D721Med (cell line): ENCODE data around the gene SUGCT.

Source experiments
- DNase-seq: peaks from one replicate; pipeline ENCODE4 v3.0.0; 2011; ENCODE audit warnings: low spot score; ENCODE audit not compliant: insufficient read length
- FAIRE-seq: peaks from 2 replicates; lab custom pipeline; 2011; peaks lifted over from hg19 to GRCh38; lab: Jason Lieb, UNC
- TF ChIP-seq, protein P1 (sequence below): IDR thresholded peaks from 2 replicates; pipeline ENCODE4 v1.5.1; 2012; ENCODE audit warnings: mild to moderate bottlenecking, control low read depth; ENCODE audit not compliant: insufficient read depth; ENCODE audit errors: missing control alignments

SUGCT gene

DNA sequence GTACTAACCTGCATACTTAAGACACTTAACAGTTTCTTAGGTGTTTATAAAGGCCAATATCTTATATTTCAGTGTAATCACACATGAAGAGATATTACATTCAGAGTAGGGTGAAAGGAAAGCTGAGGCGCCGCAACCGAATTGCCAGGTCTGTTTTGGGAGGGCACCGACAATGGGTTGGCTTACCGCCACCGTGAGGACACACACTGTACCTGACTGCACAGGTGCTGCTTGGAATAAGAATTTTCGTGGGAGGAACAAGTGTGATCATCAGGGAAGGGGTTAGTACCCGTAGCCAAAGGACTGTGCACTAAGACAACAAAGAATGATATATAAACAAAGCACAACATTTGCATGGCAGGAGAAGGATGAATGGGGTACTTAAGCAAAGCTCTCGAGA, 591.8 kb downstream of the SUGCT start:
- DNase-seq (no peak), FAIRE-seq (no peak)
- TF ChIP-seq, protein P1, sequence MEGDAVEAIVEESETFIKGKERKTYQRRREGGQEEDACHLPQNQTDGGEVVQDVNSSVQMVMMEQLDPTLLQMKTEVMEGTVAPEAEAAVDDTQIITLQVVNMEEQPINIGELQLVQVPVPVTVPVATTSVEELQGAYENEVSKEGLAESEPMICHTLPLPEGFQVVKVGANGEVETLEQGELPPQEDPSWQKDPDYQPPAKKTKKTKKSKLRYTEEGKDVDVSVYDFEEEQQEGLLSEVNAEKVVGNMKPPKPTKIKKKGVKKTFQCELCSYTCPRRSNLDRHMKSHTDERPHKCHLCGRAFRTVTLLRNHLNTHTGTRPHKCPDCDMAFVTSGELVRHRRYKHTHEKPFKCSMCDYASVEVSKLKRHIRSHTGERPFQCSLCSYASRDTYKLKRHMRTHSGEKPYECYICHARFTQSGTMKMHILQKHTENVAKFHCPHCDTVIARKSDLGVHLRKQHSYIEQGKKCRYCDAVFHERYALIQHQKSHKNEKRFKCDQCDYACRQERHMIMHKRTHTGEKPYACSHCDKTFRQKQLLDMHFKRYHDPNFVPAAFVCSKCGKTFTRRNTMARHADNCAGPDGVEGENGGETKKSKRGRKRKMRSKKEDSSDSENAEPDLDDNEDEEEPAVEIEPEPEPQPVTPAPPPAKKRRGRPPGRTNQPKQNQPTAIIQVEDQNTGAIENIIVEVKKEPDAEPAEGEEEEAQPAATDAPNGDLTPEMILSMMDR = no peak

DNA sequence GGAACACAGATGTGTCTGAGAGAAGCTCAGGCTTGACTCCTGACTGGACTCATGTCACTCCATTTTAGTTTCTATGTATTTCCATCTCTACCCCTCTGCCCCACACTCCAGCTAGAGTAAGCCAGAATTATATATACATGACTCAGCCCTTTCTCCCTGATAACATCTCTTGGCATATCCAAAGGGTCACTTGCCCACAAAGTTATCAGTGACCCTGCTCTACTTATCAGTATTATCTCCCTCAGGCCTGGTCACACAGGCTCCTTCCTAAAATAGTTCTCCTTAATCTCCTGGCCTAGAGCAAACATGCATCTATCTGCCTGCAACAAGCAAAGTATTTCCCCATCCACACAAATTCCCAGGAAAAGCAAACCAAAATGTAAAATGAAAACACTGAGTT, 598.3 kb downstream of the SUGCT start:
- no peak for FAIRE-seq
- no peak for DNase-seq
- TF ChIP-seq, protein P1 = no peak

DNA sequence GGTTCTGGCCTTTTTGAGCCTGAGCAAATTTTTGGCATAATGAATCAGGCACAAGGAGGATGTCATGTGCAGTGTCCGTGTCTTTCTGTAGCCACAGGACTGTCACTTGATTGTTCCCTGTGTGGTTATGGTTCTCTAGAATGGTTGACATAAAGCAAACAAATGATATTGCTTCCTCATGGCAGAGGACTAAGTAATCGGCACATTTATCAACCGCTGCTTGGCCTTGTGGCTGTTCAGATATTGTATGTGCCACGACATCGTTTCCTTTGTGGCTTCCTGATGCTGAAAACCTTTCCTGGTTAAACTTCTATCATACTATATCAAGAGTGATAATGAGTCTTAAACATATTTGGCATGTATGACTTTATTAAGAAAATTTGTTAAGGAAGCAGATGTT, 598.8 kb downstream of the SUGCT start:
- TF ChIP-seq, protein P1 = no peak
- DNase-seq = no peak
- no peak for FAIRE-seq

DNA sequence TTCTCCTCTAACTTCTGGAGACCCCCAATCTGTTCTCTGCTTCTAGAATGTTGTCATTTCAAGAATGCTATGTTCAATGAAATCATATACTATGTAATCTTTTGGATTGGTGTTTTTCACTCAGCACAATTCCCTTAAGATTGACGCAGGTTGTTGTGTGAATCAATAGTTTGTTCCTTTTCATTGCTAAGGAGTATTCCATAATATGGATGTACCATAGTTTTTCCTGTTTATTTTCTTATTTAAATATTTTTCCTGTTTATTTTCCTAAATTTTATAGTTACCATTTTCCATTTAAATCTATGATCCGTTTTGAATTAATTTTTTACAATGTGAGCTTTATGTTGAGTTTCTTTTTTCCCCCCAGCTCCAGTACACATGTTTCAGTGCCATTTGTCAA, 604.5 kb downstream of the SUGCT start:
- DNase-seq (no peak), FAIRE-seq (no peak)
- TF ChIP-seq, protein P1 = no peak

DNA sequence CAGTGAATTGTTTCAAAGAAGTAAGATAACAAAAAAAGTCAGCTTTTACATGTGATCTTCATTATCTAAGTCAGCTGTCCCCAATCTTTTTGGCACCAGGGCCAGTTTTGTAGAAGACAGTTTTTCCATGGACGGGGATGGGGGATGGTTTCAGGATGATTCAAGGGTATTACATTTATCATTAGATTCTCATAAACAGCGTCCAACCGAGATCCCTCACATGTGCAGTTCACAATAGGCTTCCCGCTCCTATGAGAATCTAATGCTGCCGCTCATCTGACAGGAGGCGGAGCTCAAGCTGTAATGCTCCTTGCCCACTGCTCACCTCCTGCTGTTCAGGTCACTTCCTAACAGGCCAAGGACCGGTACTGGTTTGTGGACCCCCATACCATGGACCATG, 607.5 kb downstream of the SUGCT start:
- TF ChIP-seq, protein P1 = no peak
- FAIRE-seq = no peak
- no peak for DNase-seq

DNA sequence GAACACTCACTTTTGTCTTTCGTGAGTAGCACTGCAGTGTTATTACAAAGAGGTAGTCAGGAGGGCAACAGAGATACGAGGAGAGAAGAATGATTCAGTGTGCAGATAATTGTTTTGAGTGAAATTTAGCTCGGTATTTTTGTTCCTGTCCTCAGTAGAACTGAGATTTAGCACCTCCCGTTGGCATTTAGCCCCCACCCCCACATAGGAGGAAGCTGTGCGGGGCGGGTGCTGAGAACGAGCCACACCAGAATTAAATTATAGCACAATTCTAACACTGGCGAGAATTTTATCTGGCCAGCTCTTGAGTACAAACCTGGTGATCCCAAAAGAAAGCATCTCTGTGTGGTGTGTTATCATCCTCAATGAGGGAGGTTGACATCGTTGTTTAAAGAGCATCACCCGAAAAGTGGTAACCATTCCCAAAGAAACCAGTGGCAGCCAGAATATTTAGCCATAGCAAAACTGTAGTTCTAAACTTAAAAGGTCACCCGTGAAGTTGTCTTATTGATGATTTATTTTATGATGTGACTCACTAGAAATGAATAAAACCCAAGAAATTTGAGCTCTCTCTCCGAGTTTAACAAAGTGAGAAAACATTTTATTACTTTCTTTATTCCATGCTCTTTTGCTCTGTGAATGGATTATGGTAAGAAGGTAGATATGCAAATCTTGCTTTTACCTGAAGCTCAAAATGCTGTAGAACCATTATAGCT, 612.2 kb downstream of the SUGCT start:
- DNase-seq = no peak

DNA sequence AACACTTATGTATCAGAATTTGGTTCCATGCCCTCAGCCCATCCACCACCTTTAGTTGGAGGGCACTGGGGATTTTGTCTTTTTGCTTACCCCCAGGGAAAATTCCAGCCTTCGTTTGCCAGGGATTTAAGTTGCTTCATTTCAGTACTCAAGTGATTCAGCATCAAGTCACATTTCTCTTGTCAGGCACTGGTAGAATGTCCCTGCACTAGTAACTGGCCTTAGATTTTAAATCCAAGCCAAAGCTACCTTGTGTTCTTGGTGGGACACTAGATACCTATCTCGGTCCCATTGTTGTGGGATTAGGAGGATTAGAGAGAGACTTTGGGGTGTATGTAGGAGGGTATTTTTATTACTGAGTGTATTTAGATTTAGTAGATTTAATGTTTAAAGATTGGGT, 613.1 kb downstream of the SUGCT start:
- FAIRE-seq (no peak), DNase-seq (no peak)
- TF ChIP-seq, protein P1 = no peak

More for the DNA sequence above, 612.2 kb downstream of the SUGCT start:
- TF ChIP-seq, protein P1 = no peak
- FAIRE-seq = no peak
